Testis (tissue), 3 donors: ENCODE data around the gene MTA1. TPM values are rescaled to one million over a fixed set of nuclear protein-coding genes. Genes with fewer than 3 reads are reported as not detected.

Source experiments
- DNase-seq: peaks from one replicate; pipeline ENCODE4 v3.0.0-alpha.2; 2019
- H3K27ac ChIP-seq, 2 donors: fragments of 200-600 bp; sonication (generic); one replicate each; pipeline ENCODE4 v1.5.1; 2019
- H3K27me3 ChIP-seq: fragments of 200-600 bp; sonication (generic); one replicate; pipeline ENCODE4 v1.5.1; 2019
- H3K36me3 ChIP-seq: fragments of 200-600 bp; sonication (generic); one replicate; pipeline ENCODE4 v1.5.1; 2017; ENCODE audit warnings: low read depth; ENCODE audit errors: missing control alignments
- H3K4me1 ChIP-seq: fragments of 200-600 bp; sonication (generic); one replicate; pipeline ENCODE4 v1.5.1; 2019
- H3K4me3 ChIP-seq, 2 donors: fragments of 200-600 bp; sonication (generic); one replicate each; pipeline ENCODE4 v1.5.1; 2017 to 2019
- H3K9me3 ChIP-seq: fragments of 200-600 bp; sonication (generic); one replicate; pipeline ENCODE4 v1.5.1; 2017
- POLR2A ChIP-seq: fragments of 450-650 bp; IDR thresholded peaks from one replicate; pipeline ENCODE4 v1.6.1; 2017; ENCODE audit warnings: antibody characterized with exemption, mild to moderate bottlenecking, moderate library complexity
- WGBS, 2 donors: methylation state at CpG; one replicate each; pipeline ENCODE4 v1.1.5; 2018; 5-methylcytosine and 5-hydroxymethylcytosine counted together
- intact Hi-C: fragments of 100-400 bp; cut with DNase I; formaldehyde crosslinking; loops from one replicate; pipeline ENCODE4 v1.15.1; 2023; ENCODE audit warnings: low total_unique reads
- polyA plus RNA-seq: library from polyadenylated mRNA; stranded (reverse); fragments of 350-450 nt; fragmentation: Illumina TruSeq; extraction: RNeasy Lipid Tissue Mini Kit (QIAGEN cat#74804); gene quantifications from one replicate; pipeline ENCODE4 v1.2.3, GENCODE V29; 2014; ENCODE audit warnings: low read depth, low replicate concordance; ENCODE audit not compliant: insufficient read depth
- total RNA-seq, 2 donors: library from RNA; depleted of rRNA; stranded (reverse); fragments of >200 nt; gene quantifications; one replicate each; pipeline ENCODE4 v1.2.3, GENCODE V29; 2016
- TF ChIP-seq, protein P1 (sequence below), 3 experiments: fragments of 450-650 bp in 2 of 3; fragments of 200-600 bp in 1 of 3; sonication (generic) in 1 of 3; IDR thresholded peaks; one replicate each; pipeline ENCODE4 v1.5.1; 2016 to 2019; ENCODE audit warnings: antibody characterized with exemption in 3 of 3, mild to moderate bottlenecking in 2 of 3, moderate library complexity in 1 of 3

The MTA1 gene
- total and polyA plus RNA-seq, 3 donors from 2014 or later: 118 to 135 (median 120) TPM

DNA sequence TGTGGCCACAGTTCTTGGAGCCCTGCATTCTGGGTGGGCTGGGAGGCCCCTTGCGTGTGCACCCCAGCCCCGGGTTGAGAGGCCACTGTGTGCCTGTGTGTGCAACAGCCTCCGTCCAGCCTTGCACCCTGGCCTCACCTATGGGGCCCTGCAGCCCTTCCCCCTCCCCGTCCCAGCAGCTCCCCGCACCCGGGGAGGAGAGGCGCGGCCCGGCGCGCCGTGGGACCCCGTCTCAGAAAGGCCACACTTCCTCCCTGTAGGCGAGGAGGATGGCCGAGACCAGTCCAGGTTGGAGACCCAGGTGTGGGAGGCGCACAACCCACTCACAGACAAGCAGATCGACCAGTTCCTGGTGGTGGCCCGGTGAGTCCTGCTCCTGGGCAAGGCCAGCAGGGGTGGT, 38.4 kb downstream of the MTA1 start:
- Histone ChIP-seq H3K9me3 (no peaks in the 10 kb centered on the region), H3K4me1 (no peaks in the 10 kb centered on the region), H3K36me3 (no peaks in the 10 kb centered on the region), H3K4me3 (no peak overlapping the region), H3K27me3 (no peaks in the 10 kb centered on the region), H3K27ac (no peak overlapping the region)
- intact Hi-C loops: no loop called here
- 85 to 96% methylated on average over 4 to 18 of the region's 18 CpGs for WGBS, 2 donors
- TF ChIP-seq, protein P1, sequence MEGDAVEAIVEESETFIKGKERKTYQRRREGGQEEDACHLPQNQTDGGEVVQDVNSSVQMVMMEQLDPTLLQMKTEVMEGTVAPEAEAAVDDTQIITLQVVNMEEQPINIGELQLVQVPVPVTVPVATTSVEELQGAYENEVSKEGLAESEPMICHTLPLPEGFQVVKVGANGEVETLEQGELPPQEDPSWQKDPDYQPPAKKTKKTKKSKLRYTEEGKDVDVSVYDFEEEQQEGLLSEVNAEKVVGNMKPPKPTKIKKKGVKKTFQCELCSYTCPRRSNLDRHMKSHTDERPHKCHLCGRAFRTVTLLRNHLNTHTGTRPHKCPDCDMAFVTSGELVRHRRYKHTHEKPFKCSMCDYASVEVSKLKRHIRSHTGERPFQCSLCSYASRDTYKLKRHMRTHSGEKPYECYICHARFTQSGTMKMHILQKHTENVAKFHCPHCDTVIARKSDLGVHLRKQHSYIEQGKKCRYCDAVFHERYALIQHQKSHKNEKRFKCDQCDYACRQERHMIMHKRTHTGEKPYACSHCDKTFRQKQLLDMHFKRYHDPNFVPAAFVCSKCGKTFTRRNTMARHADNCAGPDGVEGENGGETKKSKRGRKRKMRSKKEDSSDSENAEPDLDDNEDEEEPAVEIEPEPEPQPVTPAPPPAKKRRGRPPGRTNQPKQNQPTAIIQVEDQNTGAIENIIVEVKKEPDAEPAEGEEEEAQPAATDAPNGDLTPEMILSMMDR (IDR thresholded peaks at IDR 0.05): no peak
- no peak for TF ChIP-seq POLR2A
- DNase-seq: no peak

DNA sequence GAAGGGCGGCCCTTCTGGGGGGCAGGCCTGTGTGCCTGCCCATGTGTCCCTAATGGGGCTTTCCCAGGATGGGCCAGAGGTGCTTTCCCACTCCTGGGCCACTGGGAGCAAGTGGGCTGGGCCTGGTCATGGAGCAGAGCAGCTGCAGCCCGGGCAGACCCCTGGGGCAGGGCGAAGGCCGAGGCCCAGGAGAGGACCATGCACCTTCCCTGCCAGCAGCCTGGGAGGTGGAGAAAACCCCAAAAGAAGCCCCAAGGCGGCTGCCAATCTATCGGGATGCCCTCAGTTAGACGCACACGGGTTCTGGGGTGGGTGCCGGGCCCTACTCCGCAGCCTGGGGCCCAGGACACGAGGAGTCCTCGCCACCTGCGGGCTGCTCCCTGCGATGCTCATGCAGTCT, 38.9 kb downstream of the MTA1 start:
- intact Hi-C loops: no loop called here
- H3K4me1 ChIP-seq: no peaks in the 10 kb centered on the region
- H3K4me3 ChIP-seq: no peak overlapping the region
- H3K9me3 ChIP-seq: no peaks in the 10 kb centered on the region
- TF ChIP-seq POLR2A: no peak
- TF ChIP-seq, protein P1 (IDR thresholded peaks at IDR 0.05): no peak
- 84% methylated on average over 13 of the region's 14 CpGs; no CpG with 5 or more reads in 1 of the 2 donors for WGBS, 2 donors
- no peak for DNase-seq
- H3K36me3 ChIP-seq: no peaks in the 10 kb centered on the region
- no peaks in the 10 kb centered on the region for H3K27me3 ChIP-seq
- no peak overlapping the region for H3K27ac ChIP-seq

DNA sequence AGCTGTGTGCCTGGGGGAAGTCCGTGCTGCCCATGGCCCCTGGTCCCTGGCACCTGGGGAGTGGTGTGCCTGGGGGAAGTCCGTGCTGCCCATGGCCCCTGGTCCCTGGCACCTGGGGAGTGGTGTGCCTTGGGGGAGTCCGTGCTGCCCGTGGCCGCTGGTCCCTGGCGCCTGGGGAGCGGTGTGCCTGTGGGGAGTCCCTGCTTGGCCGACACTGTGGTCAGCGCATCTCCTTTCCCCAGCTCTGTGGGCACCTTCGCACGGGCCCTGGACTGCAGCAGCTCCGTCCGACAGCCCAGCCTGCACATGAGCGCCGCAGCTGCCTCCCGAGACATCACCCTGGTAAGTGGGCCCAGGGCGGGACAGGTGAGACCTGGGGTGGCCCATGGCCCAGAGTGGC, 40.5 kb downstream of the MTA1 start:
- H3K4me3 ChIP-seq: no peak overlapping the region
- WGBS, 2 donors: 95 to 100% methylated on average over 1 to 17 of the region's 17 CpGs
- H3K27me3 ChIP-seq: no peaks in the 10 kb centered on the region
- H3K9me3 ChIP-seq: no peaks in the 10 kb centered on the region
- H3K27ac ChIP-seq: no peak overlapping the region
- intact Hi-C loops: no loop called here
- no peaks in the 10 kb centered on the region for H3K36me3 ChIP-seq
- no peak for DNase-seq
- TF ChIP-seq, protein P1 (IDR thresholded peaks at IDR 0.05): no peak
- TF ChIP-seq POLR2A: no peak
- H3K4me1 ChIP-seq: no peaks in the 10 kb centered on the region

DNA sequence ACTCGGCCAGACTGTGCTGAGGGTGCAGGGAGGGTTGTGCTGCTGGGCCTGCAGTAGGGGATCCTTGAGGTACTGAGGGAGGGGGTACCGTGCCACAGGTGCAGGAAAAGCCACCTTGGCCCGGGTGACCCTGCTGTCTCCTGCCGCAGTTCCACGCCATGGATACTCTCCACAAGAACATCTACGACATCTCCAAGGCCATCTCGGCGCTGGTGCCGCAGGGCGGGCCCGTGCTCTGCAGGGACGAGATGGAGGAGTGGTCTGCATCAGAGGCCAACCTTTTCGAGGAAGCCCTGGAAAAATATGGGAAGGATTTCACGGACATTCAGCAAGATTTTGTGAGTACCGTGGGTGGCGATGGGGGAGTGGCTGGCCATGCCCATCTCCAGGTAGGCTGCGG, 41.0 kb downstream of the MTA1 start:
- Histone ChIP-seq H3K36me3 (no peaks in the 10 kb centered on the region), H3K27ac (no peak overlapping the region), H3K4me3 (no peak overlapping the region), H3K4me1 (no peaks in the 10 kb centered on the region), H3K9me3 (no peaks in the 10 kb centered on the region), H3K27me3 (no peaks in the 10 kb centered on the region)
- TF ChIP-seq POLR2A: no peak
- TF ChIP-seq, protein P1 (IDR thresholded peaks at IDR 0.05): no peak
- intact Hi-C loops: no loop called here
- WGBS, 2 donors: 90 to 92% methylated on average over 13 to 17 of the region's 17 CpGs
- no peak for DNase-seq

DNA sequence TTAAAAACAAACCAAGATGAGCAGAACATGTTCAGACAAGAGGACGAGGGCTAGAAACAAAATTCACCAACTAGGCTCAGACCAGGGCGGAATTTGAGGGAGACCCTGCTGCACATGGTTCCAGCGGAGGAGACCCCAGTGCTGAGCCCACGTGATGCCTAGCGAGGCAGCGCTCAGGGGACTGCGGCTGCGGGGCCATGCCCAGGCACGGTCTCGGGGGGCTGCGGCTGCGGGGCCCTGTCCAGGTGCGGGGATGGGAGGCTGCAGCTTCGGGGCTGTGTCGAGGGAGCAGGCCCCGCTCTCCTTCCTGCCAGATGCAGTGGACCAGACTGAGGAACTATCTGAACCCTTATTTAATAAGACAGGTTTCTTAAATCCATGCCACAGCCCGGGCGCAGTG, 42.3 kb downstream of the MTA1 start:
- TF ChIP-seq, protein P1 (IDR thresholded peaks at IDR 0.05): no peak
- TF ChIP-seq POLR2A: no peak
- intact Hi-C loops: no loop called here
- 95 to 97% methylated on average over 5 to 18 of the region's 18 CpGs for WGBS, 2 donors
- Histone ChIP-seq H3K27me3 (no peaks in the 10 kb centered on the region), H3K9me3 (no peaks in the 10 kb centered on the region), H3K27ac (no peak overlapping the region), H3K36me3 (no peaks in the 10 kb centered on the region), H3K4me3 (no peak overlapping the region), H3K4me1 (no peaks in the 10 kb centered on the region)
- no peak for DNase-seq
